ENCODE measurements around the gene DOHH.
"Not testable (repeated sequence)": the region's sequence is repeated elsewhere in the genome, so short reads cannot be mapped to it uniquely, and the experiment has no call there.

The DOHH gene

DNA sequence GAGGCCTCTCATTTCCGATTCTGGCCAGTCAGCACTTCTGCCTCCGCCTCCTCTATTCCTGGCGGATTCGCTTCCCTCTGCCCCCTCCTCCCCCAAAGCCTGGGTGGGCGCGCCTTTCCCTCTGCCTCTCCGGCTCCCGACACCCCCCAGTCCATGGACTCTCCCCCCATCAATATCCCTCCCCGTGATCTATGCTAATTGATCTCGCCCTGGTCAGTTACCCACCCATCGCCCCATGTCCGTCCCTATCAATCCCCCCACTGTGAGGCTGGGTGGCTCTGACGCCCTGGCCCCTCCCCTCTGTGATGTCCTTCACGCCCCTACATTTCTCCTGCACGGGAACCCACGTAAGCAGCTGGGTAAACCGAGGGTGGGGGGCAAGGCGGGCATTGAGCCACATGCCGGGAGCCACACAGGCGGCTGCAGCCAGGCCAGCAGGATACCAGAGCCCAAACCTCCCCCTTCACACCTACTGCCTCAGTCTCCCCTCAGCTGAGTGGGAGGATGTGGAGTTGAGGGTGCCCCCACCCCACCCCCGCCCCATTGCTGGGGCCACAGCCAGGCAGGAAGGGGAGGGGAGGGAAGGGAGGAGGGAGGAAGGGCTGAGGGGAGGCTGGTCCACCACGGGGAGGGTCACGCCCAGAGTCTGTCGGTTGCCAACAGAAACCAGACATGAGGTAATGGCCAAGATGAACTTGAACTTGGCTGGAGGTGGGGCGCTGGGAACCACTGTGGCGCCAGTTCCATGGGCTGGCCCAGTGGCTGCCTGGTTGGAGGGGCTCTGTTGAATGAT, 41.2 kb downstream of the DOHH start:
- no peak for DNase-seq (ENCODE audit: low read depth in 3 of 3)

DNA sequence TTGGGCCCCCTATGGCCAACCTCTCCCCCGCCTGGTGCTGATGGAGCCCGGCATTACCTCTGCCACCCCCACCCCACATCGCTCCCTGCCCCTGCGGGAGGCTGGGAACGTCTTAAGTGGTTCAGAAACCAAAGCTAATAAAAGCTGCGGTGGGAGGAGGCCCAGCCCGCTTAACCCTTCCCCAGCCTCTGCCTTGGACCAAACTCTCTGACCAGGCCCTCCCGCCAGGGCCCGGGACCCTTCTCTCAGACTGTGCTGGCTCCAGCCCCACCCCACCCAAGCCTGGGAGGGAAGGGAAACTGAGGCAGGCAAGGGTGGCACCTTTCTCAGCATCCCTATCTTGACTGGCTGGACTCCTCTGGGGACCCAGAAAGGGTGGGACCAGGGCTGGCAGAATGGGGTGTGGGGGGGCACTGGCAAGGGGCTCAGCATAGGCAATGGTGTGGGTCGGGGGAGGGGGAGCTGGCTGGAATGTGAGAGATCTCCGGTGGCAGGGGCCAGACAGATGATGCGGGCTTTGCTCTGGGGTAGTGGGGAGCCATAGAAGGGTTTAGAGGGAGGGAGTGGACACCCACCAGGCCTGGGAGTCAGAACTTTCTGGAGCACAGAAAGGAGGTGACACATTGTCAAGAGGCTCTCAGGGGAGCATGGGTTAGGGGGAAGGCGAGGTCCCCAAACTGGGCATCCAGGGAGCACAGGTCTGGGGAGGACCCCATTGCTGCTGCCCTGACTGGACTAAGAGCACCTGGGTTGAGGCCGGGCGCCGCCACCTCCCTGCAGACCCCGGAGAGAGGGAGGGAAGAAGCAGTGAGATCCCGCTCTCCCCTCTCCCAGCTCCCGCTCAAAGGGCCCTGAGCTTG, 42.0 kb downstream of the DOHH start:
- DNase-seq (ENCODE audit: low read depth in 3 of 3): no peak

DNA sequence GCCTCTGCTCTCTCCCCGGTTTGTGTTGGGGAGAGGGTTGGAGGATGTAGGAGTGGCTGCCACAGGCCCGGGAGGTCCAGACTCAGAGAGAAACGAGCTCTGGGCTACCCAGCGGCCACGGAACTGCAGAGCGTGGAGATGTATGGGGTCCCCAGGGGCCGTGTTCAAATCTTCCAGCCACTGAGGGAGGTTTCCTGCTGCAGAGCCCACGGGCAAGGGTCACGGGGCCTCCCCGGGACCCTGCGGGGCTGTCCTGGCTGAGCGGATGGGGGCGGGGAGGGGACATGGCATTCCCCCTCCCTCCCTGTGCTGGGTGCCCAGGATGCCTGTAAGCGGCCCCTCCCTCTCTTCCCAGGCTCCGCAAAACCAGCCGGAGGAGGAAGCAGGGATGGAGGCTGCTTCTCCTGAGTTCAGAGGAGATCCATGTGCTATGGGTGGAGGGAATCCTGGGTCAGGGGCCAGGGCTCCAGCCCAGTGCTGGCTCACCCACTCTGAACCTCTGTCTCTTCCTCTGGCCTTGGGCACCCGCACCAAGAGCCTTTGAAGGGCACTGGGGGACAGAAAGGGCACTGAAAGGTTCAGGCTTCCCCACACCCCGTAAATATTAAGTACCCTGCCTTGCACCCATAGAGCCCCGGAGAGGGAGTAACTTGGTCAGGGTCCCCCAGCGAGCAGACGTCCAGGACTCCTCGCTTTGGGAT, 42.8 kb downstream of the DOHH start:
- DNase-seq (ENCODE audit: low read depth in 3 of 3): no peak

DNA sequence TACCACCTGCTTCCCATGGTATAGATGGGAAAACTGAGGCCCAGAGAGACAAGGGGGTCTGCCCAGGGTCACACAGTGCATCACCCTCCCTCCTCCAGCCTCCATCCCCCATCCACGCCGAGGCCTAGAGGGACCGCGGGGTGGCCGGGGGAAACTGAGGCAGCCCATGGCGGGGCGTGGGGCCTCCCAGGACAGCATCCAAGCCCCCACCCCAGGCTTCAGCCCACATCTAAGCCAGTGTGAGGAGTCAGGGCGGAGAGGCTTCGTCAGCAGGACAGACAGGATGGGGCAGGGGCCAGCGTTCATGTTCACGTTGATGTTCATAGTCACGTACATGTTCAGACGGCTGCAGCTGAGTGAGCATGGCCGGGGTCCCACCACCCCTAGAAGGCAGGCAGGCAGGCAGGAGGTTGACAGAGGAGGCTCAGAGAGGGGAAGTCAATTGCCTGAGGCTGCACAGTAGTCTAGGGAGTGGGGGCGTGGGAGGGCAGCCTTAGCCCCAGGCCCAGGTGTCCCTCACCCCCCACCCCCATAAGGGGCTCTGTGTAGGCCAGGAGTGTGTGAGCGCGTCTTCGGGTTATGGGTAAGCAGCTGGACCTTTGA, 43.4 kb downstream of the DOHH start:
- no peak for DNase-seq (ENCODE audit: low read depth in 3 of 3)

DNA sequence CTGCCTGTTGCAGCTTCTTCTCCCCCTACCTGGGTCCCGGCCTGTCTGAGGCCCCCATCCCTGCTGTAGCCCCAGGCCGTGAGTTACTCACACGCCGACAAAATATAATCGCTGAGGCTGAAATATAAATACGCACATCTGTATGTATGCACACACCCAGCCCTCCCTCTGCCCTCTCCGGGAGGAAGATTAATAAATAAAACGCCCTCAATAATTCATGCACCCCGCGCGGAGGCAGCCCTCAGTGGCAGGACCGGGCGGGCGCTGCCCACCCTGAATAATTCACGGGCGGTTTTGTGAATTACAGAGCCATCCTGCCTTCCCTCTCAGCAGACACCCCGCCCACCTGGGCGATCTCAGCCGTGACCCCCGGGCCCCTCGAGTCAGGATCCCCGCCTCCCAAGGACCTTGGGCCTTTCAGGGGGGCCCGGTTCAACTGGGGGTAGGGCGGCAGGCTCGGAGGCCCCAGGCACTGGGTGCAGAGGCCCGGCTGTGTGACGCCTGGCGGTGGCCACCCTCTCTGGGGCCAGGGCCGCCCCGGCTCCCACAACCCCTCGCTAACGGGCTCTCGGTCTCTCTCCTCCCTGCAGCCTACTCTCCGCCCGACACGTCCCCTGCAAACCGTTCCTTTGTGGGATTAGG, 44.4 kb downstream of the DOHH start:
- DNase-seq (ENCODE audit: low read depth in 3 of 3): no peak

DNA sequence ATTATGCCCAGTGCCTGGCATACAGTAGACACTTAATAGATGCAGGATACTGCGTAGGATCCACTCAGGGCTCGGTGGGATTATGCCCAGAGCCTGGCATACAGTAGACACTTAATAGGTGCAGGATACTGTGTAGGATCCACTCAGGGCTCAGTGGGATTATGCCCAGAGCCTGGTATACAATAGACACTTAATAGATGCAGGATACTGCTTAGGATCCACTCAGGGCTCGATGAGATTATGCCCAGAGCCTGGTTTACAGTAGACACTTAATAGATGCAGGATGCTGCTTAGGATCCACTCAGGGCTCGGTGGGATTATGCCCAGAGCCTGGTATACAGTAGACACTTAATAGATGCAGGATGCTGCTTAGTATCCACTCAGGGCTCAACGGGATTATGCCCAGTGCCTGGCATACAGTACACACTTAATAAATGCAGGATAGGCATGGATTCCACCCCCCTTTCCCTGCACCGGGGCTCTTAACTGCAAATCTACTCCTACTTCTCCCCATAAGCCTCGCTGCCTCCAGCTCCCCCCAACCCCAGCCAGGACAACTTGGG, 45.0 kb downstream of the DOHH start:
- DNase-seq (ENCODE audit: low read depth in 3 of 3): no peak

DNA sequence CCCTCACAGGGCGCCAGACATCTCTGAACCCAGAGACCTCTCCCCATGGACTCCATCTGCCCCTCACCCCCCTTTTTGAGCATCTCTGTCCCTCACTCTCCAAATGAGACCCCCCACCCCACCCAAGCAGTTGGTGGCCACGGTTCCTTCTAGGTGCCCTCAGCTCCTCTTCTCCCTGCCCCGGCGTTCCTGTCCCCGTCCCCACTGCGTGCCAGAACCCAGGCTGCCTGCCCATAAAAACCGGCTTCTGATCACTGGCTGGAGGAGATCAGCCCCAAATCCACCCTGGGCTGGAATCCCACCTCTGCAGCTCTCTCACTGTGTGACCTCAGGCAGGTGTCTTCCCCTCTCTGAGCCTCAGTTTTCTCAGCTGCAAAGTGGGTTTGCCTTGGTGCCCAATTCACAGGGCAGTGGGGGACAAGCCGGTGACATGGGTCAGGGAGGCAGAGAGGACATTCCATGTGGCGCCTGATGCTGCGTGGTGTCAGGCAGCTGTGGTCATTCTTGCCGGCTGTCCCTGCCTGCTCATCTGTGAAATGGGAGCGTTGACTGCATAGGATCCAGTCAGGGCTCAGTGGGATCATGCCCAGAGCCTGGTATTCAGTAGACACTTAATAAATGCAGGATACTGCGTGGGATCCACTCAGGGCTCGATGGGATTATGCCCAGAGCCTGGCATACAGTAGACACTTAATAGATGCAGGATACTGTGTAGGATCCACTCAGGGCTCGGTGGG, 45.6 kb downstream of the DOHH start:
- no peak for DNase-seq (ENCODE audit: low read depth in 3 of 3)

DNA sequence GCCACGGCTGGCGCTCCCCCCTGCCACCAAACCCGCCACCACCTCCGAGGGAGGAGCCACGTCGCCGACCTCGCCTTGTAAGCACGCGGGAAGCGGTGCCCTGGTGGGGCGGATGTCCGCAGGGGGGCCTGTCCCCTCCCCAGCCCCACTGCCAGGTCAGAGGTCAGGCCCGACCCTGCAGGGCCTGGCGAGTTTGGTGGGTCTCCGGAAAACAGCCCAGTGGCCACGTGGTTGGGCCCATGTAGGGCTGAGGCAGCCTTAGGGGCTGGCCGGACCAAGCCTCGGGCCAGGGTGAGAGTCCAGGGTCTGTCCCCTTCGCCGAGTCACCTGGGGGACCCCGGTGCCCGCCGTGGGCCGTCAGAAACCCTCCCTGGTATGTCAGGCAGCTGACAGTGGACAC, 46.6 kb downstream of the DOHH start:
- DNase-seq (ENCODE audit: low read depth in 3 of 3): no peak

DNA sequence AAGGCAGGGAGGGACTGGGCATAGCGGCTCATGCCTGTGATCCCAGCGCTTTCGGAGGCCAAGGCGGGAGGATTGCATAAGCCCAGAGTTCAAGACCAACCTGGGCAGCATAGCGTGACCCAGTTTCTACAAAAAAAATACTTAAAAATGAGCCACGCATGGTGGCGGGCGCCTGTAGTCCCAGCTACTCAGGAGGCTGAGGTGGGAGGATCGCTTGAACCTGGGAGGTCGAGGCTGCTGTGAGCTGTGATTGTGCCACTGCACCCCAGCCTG, 47.6 kb downstream of the DOHH start:
- not testable (repeated sequence) for DNase-seq (ENCODE audit: low read depth in 3 of 3)

DNA sequence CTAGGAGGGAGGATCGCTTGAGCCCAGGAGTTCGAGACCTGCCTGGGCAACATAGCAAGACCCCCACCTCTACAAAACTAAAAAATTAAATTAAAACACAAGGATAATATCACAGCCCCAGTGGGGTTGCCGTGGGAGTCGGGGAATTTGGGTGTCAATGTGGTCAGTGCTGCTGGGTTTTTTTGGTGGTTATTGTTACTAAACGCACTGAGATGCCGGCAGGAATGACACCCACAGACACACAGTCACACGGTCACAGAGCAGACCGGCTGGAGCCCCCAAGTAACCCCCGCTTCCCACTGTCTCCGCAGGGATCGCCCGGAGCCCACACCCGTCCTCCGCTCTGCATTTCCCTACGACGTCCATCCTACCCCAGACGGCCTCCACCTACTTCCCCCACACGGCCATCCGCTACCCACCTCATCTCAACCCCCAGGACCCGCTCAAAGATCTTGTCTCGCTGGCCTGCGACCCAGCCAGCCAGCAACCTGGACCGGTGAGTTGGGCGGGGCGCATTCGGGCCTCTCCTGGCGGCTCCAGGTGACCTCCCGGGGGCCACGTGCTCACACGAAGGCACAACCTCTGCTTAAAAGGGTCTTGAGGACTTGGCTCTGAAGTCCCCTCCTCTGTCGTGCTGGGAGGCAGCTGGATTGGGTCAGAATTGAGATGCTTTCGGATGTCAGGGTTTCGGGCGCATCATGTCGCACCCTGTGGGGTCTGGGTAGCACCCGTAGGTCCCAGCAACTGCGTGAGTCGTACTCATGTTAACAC, 48.1 kb downstream of the DOHH start:
- no peak for DNase-seq (ENCODE audit: low read depth in 3 of 3)

DNA sequence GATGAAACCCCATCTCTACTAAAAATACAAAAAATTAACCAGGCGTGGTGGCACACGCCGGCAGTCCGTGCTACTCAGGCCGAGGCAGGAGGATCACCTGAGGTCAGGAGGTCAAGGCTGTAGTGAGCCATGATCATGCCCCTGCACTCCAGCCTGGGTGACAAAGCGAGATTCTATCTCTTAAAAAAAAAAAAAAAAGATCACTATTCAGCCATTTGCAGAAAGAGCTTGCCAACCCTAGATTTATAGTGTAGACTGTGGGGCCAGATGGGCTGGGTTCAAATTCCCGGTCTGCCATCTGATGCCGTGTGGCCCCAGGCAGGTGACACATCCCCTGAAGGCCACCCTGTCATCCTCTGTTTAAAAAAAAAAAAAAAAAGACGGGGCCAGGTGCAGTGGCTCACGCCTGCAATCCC, 49.0 kb downstream of the DOHH start:
- DNase-seq (ENCODE audit: low read depth in 3 of 3): no peak

DNA sequence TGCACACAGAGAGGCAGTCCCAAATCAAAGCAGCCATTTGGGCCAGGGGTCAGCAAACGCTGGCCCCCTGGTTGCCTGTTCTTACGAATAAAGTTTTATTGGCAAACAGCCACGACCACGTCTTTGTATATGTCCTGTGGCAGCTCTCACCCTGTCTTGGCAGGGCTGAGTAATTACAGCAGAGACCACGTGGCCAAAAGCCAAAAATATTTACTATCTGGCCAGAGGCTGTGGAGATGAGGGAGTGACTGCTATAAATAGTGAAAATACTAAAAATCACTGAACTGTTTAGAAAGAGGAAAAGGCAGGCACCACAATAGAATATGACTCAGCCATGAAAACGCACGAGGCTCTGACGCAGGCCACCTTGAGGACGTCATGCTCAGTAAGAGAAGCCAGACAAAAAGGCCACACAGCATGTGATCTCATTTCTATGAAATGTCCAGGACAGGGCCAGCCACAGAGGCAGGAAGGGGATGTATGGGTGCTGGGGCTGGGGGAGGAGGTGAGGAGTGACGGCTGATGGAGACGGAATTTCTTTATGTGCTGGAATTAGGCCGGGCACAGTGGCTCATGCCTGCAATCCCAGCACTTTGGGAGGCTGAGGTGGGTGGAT, 49.6 kb downstream of the DOHH start:
- no peak for DNase-seq (ENCODE audit: low read depth in 3 of 3)

DNA sequence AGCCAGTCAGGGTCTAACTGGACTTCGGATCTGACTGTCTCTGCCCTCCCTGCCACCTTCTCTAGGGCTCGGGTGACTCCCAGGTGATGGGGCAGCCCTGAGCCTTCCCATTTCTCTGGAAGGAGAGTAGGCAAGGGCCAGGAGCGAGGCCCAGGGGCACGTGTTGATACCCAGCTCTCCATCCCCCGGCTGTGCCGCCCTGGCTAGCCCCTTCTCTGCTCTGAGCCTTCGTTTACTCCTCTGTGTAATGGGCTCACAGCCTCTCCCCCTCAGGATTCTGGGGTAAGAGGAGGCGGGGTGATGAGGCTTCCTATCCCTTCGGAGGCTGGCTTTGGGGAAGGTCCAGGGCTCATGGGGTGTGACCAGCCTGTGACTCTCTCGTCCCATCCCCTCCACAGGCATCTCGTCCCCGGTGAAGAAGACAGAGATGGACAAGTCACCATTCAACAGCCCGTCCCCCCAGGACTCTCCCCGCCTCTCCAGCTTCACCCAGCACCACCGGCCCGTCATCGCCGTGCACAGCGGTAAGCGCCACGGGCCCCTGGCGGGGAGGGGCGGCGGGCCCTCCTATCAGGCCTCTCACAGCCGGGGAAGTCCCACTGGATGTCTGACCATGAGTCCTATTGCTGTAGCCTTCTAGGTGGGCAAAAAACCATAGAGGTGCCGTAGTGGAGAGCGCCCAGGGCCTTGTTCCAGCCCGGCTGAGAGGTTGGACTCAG, 51.7 kb downstream of the DOHH start:
- no peak for DNase-seq (ENCODE audit: low read depth in 3 of 3)

DNA sequence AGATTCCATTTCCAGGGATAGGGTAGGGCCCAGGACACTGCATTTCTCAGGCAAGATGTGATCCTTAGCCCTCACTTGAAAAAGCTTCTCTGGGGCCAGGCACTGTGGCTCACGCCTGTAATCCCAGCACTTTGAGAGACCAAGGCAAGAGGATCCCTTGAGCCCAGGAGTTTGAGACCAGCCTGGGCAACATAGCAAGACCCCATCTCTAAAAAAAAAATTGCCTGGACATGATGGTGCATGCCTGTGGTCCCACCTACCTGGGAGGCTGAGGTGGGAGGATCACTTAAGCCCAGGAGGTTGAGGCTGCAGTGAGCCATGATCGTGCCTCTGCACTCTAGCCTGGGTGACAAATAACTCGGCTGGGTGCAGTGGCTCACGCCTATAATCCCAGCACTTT, 53.8 kb downstream of the DOHH start:
- not testable (repeated sequence) for DNase-seq (ENCODE audit: low read depth in 3 of 3)

DNA sequence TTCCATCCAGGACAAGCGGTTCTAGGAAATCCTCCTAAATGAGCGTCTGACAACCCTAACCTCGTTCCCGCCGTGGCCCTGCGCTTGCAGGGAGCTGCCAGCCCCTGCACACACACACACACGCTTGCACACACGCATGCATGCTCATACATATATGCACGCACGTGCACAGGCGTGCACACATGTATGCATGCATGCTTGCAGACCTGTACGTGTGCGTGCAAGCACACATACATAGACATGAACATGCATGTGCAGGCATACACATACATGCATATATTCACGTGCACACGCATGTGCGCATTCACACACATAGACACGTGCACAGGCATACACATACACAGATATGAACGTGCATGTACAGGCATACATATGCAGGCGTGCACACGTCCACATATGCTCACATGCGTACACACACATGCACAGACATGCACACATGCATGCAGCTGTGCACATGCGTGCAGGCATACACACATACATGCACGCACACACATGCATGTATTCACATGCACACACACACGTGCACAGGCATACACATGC, 55.7 kb downstream of the DOHH start:
- no peak for DNase-seq (ENCODE audit: low read depth in 3 of 3)

DNA sequence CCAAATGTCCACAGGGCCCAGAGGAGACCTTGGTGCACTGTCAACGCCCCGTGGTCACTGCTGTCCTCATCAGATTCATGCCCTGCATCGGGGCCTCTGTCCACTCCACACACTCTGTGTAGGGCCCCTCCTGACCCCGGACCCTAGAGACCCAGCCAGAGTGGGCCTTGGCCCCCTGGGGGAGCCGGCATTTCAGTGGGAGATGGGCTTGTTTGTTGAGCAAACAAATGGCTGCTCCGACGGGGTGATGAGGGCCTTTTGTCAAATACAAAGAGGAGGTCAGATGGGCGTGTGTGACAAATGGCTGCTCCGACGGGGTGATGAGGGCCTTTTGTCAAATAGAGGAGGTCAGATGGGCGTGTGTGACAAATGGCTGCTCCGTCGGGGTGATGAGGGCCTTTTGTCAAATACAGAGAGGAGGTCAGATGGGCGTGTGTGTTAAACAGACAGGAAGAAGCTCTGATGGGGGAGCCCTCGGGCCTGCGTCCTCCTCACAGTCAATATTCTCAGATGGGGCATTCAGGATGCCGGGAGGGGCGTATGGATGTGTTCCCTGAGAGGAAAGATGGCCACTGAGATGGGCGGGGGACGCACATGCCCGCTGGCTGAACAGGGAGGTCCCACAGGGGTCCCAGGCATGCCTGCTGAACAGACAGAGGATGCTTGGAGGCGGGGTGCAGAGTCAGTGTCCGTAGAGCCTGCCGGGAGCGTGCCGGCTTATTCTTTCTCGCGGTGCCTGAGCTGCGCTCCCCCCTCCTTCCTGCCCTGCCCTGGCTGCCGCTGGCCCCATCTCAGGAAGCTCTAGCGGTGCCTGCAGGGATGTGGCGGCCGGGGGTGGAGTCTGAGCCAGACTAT, 56.4 kb downstream of the DOHH start:
- DNase-seq (ENCODE audit: low read depth in 3 of 3): no peak

DNA sequence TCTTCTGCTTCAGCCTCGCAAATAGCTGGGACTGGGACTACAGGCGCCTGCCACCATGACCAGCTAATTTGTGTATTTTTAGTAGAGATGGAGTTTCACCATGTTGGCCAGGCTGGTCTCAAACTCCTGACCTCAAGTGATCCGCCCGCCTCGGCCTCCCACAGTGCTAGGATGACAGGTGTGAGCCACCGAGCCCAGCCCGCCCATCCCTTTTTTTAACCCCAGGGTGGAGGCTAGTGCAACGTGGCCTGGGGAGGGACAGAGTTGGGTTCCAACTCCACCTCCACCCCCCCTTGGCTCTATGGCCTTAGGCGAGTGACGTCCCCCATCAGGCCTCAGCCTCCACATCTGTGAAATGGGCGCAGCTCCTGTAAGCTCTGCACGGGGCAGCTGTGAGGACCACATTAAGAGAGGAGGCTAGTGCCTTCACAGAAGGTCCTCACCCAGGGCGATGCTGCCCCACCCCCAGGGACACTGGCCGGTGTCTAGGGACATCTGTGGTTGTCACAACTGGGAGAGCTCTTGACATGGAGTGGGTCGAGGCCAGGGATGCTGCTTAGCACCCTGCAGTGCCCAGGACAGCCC, 57.9 kb downstream of the DOHH start:
- no peak for DNase-seq (ENCODE audit: low read depth in 3 of 3)
